Upper lobe of right lung (tissue), 1 donor: ENCODE results near the gene LIFR. TPM values are rescaled to one million over a fixed set of nuclear protein-coding genes. Genes with fewer than 3 reads are reported as not detected.

Experiments
- ATAC-seq: fragments of 200-7000 bp; cut with Tn5 transposase; one replicate; pipeline ENCODE4 v1.9.1; 2020; ENCODE audit warnings: mild to moderate bottlenecking, moderate library complexity
- DNase-seq: peaks from one replicate; pipeline ENCODE4 v3.0.0-alpha.2; 2020
- H3K27ac ChIP-seq: fragments of 200-600 bp; one replicate; pipeline ENCODE4 v1.8.0; 2022
- H3K27me3 ChIP-seq: fragments of 200-600 bp; one replicate; pipeline ENCODE4 v1.8.0; 2022; ENCODE audit warnings: mild to moderate bottlenecking
- H3K36me3 ChIP-seq: fragments of 200-600 bp; one replicate; pipeline ENCODE4 v1.8.0; 2022
- H3K4me1 ChIP-seq: fragments of 200-600 bp; one replicate; pipeline ENCODE4 v1.8.0; 2022
- H3K4me3 ChIP-seq: fragments of 200-600 bp; one replicate; pipeline ENCODE4 v1.8.0; 2022; ENCODE audit warnings: mild to moderate bottlenecking
- H3K9me3 ChIP-seq: fragments of 200-600 bp; one replicate; pipeline ENCODE4 v1.8.0; 2022
- intact Hi-C: fragments of 100-400 bp; cut with DNase I; formaldehyde crosslinking; loops from one replicate; pipeline ENCODE4 v1.11.0; 2022
- total RNA-seq: library from RNA; stranded (reverse); fragmentation: NEBNext Ultra II Directional; extraction: Animal tissue kit (Norgen Biotek cat#: 25700); gene quantifications from one replicate; pipeline ENCODE4 v1.2.1, GENCODE V29; 2021
- TF ChIP-seq, protein P1 (sequence below): fragments of 200-600 bp; IDR thresholded peaks from one replicate; pipeline ENCODE4 v1.8.0; 2022; ENCODE audit warnings: antibody characterized with exemption
- donor health status: DM: no; HTN: yes; CAD: no; lungs with severe emphysema.

The LIFR gene
- total RNA-seq, 1 donor from 2014 or later = 151 TPM

DNA sequence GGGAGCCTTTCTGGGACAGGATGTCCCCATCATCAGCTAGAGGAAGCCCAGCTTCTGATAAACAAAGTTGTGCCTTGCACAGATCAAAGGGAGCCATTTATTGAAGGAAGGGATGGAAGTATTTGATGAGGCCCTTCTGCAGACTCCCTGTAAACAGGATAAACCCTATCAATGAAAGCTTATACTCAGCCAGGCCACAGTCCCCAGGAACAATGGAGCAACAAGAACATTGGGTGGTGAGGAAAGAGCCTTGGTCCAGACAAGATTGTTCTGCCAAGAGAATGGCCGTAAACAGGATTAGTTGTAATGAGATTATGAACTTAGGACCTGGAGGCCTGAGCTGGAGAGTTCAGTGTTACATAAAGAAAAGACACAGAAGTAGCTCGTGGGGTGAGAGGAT lies 40.5 kb upstream of the LIFR start:
- ATAC-seq = peak; percentile 48
- intact Hi-C loops = no loop called here
- H3K36me3 ChIP-seq = no peaks in the 10 kb centered on the region
- TF ChIP-seq, protein P1, sequence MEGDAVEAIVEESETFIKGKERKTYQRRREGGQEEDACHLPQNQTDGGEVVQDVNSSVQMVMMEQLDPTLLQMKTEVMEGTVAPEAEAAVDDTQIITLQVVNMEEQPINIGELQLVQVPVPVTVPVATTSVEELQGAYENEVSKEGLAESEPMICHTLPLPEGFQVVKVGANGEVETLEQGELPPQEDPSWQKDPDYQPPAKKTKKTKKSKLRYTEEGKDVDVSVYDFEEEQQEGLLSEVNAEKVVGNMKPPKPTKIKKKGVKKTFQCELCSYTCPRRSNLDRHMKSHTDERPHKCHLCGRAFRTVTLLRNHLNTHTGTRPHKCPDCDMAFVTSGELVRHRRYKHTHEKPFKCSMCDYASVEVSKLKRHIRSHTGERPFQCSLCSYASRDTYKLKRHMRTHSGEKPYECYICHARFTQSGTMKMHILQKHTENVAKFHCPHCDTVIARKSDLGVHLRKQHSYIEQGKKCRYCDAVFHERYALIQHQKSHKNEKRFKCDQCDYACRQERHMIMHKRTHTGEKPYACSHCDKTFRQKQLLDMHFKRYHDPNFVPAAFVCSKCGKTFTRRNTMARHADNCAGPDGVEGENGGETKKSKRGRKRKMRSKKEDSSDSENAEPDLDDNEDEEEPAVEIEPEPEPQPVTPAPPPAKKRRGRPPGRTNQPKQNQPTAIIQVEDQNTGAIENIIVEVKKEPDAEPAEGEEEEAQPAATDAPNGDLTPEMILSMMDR = no peak
- no peaks in the 10 kb centered on the region for H3K27me3 ChIP-seq
- no peaks in the 10 kb centered on the region for H3K9me3 ChIP-seq
- no peak for DNase-seq
- peaks cover 11% of the 10 kb centered on the region for H3K4me1 ChIP-seq
- no peak overlapping the region for H3K4me3 ChIP-seq
- no peak overlapping the region for H3K27ac ChIP-seq

DNA sequence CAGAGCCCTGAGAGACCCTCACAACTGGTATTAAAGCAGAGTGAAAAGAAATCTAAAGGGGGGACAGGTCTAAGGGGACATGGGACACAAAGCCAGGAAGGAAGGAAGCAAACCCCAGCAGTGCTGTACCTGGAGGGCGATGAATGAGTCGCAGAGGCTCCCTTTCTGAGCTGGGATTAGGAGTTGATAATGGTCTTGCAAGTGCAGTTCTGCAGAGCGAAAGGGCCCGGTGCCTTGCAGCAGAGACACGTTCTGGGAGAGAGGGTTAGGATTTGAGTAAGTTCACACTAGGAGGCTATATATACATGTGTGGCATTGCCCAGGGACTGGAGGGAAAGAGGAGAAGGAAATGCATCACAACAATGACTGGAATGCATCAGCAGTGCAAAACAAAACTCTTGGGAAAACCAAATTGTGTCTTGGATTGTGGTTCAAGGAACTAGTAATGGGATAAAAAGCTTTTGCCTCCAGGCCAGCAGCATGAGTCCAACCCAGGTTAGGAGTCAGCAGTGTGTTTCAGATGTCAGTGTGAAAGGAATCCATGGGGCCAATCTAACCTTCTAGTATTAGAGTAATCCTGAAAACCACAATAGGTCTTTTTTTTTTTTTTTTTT lies 38.8 kb upstream of the LIFR start:
- H3K27ac ChIP-seq = no peak overlapping the region
- no peak for DNase-seq
- no peak overlapping the region for H3K4me3 ChIP-seq
- intact Hi-C loops = no loop called here
- no peaks in the 10 kb centered on the region for H3K9me3 ChIP-seq
- no peak for ATAC-seq
- no peaks in the 10 kb centered on the region for H3K27me3 ChIP-seq
- no peaks in the 10 kb centered on the region for H3K36me3 ChIP-seq
- peaks cover 4% of the 10 kb centered on the region for H3K4me1 ChIP-seq
- TF ChIP-seq, protein P1 = no peak

DNA sequence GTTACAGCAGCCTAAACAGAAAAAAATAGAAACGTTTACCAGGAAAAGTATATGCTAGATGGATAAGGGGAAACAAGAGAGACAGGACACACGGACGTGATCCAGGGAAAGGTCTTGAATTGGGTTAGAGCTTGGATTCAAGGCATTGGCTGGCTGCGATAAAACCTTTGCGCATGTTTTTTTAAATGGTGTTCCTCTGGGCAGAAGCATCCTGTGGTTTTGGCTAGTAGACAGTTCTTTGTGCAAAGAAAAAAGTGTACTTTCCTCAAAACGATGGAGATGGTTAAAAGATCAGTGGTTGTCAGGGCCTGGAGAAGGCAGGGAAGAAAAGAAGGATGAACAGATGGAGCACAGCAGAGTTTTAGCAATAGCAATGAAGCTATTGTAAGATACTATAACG lies 37.5 kb upstream of the LIFR start:
- DNase-seq (no peak), ATAC-seq (no peak)
- Histone ChIP-seq H3K36me3 (no peaks in the 10 kb centered on the region), H3K4me3 (no peak overlapping the region), H3K9me3 (no peaks in the 10 kb centered on the region), H3K27me3 (no peaks in the 10 kb centered on the region), H3K4me1 (no peaks in the 10 kb centered on the region), H3K27ac (no peak overlapping the region)
- TF ChIP-seq, protein P1 = no peak
- intact Hi-C loops = no loop called here

DNA sequence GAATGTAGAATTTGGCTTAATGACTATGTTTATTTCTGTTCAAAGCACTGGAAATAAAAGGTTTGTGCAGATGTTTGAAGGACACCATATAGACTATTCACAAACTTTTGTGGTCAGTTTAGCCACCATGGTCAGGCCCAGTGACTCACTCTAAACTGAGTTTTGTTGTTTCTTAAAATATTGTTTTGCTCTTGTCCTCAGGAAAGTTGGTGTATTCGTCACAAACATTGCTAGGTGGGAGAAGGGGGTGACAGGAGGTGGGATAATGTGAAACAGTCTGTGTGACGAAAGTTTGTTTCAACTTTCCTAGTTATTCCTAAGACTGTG lies 35.0 kb upstream of the LIFR start:
- intact Hi-C loops = no loop called here
- DNase-seq = no peak
- Histone ChIP-seq H3K27me3 (no peaks in the 10 kb centered on the region), H3K4me1 (no peaks in the 10 kb centered on the region), H3K4me3 (no peak overlapping the region), H3K9me3 (no peaks in the 10 kb centered on the region), H3K27ac (no peak overlapping the region), H3K36me3 (no peaks in the 10 kb centered on the region)
- ATAC-seq = no peak
- TF ChIP-seq, protein P1 = no peak

DNA sequence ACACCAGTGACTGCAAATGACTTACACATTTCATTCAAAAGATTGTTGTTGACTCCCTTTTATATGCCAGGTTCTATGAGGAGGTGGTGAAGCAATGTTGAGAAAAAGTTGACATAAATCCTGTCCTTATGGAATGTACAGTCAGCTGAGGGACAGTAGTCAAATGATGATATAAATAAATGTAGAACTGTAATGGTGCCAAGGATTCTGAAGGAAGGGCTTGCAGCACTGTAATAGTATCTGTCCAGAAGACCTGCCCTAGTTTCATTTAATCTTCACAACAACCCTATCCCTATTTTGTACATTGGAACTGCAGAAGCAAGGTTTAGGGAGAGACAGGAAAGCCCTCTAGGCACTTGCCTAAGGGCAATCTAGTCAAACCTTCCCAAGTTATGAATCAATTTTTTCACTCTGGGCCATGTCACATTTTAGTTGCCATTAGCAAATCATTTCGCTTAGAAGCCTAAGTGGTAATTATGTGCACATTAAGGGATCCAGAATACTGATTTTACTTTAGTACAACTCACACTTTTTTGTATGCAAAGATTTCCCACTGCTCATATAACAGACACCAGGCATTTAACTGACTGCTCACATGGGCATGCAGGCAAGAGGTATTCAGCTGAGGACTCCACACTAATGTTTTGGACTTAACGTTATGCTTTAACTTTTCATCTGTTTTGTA lies 34.5 kb upstream of the LIFR start:
- TF ChIP-seq, protein P1 = no peak
- no peaks in the 10 kb centered on the region for H3K4me1 ChIP-seq
- no peaks in the 10 kb centered on the region for H3K9me3 ChIP-seq
- no peak overlapping the region for H3K4me3 ChIP-seq
- intact Hi-C loops = no loop called here
- DNase-seq (no peak), ATAC-seq (no peak)
- H3K27me3 ChIP-seq = no peaks in the 10 kb centered on the region
- H3K27ac ChIP-seq = no peak overlapping the region
- H3K36me3 ChIP-seq = no peaks in the 10 kb centered on the region
